Activated T-helper 1 cell treated with Interleukin-2 at 50 U/mL for 16 hours (primary cell): ENCODE data around the gene DLX5.

Experiments used
- DNase-seq: peaks from one replicate; pipeline ENCODE4 v3.0.0-alpha.2; 2020; ENCODE audit warnings: low read depth

Gene DLX5

DNA sequence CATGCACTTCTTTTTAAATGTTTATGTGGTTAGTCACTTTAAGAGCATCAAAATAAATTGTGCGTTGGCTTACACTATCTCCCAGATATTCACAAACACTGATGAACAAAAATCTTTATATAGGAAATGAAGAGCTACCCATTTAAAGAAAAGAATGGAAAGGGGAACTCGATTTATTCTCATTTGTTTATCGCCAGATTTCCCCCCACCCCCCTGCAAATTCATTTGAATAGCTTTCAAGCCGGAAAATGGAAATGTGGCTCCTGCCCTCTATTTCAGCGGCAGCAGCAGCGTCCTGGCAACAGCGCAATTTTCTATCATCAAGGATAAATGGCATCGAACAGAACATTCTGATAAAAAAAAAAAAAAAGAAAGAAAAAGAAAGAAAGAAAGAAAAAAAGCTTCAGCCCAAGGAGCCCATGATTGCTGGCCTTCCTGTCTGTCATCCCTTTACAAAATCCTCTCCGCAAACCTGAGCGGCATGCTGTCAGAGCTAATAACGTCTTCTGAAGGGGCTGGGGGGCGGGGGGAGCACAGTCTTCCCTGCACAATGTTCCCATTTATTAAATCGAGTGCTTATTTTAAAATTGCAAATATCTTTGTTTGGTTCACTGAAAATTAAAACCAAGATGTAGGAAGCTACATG is 33.0 kb downstream of the DLX5 start:
- no peak for DNase-seq

DNA sequence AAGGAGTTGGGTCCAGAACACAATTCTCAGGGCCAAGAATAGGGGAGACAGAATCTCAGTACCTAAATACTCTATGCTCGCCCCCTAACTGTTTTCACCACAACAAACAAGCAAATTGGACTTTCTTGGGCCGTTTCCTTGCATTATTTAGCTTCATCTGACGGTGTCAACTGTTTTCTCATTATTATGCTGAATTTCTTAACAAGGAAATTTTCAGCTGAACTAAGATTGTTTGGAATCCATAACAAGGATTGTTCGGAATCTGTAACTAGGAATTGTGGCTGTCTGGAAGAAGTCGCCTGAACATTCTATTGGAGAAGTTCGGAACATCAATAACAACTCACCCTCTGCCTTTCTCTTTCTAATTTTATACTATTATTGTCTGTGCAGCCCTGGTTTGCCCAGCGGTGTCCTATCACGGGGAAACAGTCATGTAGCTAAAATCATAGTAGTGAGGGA is 34.7 kb downstream of the DLX5 start:
- DNase-seq, result no peak

DNA sequence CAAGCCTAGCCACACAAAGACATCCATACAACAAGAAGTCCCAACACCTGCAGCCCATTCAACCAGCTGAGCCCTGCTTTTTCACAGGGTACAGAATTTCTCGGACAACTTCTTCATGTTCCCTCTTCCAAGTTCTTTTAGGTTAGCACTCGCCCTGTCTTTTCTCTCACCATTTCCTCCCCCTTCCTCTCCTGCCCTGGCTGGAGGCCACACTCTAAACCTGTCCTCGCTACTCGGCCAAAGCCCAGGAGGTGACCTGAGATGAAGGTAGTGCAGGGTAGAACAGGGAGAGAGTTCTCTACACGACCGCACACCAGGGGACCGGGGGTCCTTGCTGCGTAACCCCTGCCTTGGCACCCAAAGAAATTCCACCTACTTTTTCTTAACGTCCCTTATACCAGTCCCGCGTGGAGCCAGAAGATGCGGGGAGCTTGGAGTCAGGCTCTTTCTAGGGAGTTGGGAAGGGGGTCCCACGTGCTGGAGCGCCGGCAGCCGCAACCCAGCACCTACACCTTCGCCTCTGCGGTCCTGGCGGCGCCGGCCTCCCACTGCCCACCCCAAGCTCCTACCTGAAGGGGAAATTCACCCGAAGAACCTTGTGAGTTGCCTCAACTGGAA is 35.3 kb downstream of the DLX5 start:
- no peak for DNase-seq

DNA sequence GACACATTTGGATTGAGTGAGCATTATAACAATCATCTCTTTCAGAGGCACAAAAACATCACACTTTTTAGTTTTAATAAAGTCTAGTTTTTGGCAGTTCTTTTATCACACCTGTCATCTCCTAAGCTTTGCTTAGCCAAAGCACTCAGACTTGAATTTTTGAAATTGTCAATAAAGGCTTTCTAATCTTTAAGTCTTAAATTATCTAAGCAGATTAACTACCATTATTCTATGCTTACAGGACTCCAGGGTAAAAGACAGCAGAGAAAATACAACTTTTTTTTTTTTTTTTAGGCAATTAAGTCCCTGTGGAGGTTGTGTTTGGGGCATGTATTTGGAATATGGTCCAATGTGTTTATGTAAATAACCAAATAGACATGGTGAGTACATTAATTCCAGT is 36.9 kb downstream of the DLX5 start:
- DNase-seq, result no peak

DNA sequence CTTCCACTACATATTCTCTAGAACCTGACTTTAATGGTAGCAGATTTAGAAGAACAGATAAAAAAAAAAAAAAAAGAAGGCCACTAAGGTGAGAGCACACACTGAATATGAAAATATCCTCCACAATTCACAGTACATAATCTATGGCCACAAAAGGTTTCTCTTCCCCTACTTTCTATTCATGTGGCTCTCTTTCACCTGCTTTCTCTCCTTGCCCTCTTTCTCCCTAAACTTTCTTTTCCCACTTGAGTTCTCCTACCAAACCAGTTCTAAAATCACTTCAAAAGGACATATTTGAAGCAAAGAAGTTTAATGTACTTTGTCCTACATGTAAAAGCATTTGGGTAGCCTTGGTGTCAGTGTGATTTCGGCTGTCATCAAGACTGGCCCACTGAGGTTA is 37.7 kb downstream of the DLX5 start:
- no peak for DNase-seq

DNA sequence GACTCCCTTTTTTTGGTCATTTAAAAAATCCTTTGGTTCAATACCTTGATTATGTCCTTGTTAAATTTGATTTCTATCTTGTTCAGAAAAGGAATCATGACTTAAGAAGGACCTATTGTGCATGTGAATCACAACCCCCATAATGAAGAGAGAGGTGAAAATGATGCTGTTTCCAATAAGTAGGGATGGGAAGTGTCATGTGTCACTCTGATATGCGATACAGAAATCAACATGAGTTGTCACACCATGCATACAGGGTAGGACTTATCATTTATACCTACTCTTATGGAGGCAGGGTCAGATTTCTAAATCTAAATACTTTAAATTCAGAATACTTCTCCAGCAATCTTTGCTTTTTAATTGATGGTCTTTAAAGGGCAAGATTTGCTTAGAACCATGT is 38.6 kb downstream of the DLX5 start:
- no peak for DNase-seq

DNA sequence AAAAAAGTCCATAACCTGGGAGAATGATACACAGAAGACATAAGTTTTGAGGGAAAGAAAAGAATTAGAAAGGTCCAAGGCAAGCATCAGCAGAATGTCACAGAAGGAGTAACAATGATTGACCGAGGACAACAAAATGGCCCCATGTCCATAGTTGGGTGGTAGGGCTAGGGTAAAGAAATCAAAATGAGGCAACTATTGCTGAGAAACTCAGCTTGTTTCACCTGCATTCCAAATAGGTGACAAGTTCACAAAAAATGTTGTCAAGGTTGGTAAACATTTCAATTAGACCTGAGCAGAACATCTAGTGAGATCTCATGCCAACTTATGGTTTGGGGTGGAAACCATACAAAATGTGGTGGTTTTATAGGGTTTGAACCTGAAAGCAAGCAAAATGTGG is 42.0 kb downstream of the DLX5 start:
- DNase-seq, result no peak

DNA sequence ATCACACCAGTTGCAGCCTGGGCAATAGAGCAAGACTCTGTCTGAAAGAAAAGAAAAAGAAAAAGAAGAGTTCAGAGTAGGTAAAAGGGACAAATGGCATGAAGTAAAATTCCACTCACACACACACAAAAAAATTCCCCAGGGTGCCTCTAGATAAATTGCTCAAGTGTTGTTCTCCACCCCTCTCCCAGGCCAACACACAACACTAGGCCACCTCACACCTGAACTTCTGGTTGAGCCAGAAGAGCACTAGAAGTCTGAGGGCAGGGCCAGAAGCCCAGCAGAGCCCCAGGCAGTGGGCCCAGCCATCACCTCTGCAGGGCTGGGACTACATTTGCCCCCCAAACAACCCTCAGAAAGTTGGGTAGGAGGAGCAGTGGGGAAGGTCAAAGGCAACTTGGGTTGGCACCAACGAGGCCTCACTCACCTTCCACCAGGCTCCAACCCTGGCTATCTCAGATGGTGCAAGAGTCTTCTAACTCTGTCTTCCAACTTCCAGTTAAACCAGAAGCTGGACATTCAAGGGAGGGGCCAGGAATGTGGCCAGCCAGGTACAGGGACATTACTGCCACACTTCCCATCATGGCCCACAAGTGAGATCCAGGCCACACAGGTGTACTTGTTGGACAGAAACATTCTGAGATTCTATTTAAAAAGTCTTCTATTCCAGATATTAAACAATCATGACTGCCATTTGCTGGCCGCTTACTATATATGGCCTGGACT is 44.9 kb downstream of the DLX5 start:
- DNase-seq, result no peak

DNA sequence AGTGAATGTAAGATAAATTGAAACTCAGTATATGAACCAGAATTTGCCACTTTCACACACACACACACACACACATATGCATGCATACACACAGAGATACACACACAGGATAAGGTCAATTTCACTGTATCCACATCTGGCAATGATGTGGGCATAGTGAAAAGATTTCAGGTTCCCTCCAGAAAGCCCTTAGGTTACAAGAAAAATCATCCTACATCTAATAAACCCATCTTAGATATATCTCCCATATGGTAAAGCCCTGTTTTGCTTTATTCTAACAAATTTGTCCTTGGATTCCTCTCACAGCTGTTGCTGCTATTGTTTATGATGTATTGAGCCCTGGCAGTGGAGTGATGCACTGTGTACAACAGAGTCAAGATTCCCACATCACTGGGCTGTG is 47.2 kb downstream of the DLX5 start:
- no peak for DNase-seq

DNA sequence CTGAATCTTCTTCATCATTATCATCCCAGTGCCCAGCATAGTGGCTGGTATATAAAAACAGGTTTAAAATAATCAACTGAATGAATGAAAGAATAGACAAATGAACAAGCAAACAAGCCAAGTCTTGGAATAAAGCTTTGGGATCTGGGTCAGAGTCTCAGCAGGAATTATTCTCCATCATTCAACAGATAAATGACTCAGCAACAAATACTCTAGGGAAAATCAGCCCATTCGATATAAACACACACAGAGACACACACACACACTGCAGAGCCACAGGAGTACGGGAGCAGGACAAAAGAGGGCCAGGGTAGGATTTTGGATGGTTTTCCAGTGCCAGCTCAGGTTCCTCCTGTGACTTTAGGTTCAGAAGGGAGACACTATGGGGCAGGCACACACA is 48.5 kb downstream of the DLX5 start:
- DNase-seq, result no peak

DNA sequence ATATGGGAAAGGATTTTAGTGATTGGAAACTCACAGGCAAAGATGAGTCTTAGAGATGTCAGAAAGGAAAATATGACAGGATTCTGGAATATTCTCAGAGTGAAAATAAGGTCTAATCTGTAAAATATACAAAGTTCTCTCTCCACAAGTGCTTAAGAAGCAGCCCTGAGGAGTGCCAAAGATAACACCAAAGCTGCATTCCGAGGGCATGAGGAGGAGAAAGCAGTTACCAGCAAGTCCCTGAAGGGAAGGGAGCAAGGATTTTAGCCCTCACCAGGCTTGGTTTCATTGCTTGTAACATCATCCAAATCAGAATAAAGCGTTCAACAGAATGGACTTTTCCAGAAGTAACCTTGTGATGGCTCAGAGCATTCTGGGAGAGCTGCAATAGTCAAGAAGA is 50.6 kb downstream of the DLX5 start:
- DNase-seq, result no peak

DNA sequence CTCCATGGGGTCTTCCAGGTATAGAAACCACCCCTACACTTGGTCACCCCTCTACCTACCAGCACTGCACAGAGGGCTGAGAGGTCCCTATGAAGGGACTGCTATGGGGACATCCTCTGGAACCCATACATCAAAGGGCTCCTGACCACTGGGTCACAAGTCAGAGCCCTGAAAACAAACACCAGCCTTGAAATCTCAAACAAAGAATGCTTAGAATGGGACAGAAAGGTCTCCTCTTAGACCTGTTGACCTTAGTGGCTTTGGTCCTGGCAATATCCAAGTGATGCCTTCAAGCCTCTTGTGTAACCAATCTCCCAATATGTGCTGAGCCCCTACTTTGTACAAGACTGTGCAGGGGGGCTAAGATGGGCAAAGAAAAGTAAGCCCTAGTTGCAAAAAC is 53.9 kb downstream of the DLX5 start:
- no peak for DNase-seq
